ENCODE results near the gene HNRNPA3. TPM values are rescaled to one million over a fixed set of nuclear protein-coding genes. Genes with fewer than 3 reads are reported as not detected.
A peak's percentile ranks its signal among the peaks of the same experiment; 100 is the strongest.

Gene HNRNPA3
- total RNA-seq, 1 experiment from 2014 or later: 290 TPM

DNA sequence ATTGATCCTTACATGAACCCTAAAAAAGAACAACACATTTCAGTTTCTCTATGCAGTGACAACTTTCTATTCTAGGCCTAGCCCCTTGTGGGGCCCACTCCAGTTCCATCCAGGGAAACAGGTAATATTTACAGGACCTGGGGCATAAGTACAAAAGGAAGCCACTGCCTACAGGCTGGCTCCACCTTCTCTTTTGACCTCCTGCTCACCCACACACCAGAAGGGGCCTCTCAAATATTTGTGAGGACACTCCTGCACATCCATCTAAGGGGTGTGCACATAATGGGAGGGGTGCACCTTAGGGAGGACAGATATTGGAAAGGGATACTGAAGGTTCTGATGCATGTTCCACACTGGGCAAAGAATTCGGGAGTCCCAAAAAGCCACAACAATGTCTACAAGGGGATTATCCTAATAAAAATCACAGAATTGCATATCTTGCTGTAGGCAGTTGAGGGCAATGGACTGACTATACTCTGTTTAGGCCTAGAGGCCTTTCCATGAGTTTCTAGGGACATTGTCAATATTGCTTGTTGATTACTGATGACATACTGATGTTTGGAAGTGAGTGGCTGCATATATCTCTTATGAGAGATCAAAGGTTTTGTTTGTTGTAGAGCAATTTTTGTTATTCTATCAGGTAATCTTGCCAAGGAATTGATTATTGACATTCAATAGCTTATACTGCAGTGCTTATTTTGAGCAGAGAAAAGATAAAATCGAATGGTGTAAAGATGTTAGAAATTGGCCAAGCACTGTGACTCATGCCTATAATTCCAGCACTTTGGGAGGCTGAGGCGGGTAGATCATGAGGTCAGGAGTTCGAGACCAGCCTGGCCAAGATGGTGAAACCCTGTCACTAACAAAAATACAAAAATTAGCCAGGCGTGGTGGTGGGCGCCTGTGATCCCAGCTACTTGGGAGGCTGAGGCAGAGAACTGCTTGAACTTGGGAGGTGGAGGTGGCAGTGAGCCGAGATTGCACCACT is 23.8 kb upstream of the HNRNPA3 start:
- BruUV-seq (replicated peaks): no TSS peak
- peaks cover 23% of the 10 kb centered on the region for H3K4me1 ChIP-seq (replicated peaks; ENCODE audit: insufficient read depth)
- DNase-seq: no peak
- intact Hi-C loops (cut with micrococcal nuclease; ENCODE audit: unreplicated experiment): no loop called here
- TF ChIP-seq, protein P1, sequence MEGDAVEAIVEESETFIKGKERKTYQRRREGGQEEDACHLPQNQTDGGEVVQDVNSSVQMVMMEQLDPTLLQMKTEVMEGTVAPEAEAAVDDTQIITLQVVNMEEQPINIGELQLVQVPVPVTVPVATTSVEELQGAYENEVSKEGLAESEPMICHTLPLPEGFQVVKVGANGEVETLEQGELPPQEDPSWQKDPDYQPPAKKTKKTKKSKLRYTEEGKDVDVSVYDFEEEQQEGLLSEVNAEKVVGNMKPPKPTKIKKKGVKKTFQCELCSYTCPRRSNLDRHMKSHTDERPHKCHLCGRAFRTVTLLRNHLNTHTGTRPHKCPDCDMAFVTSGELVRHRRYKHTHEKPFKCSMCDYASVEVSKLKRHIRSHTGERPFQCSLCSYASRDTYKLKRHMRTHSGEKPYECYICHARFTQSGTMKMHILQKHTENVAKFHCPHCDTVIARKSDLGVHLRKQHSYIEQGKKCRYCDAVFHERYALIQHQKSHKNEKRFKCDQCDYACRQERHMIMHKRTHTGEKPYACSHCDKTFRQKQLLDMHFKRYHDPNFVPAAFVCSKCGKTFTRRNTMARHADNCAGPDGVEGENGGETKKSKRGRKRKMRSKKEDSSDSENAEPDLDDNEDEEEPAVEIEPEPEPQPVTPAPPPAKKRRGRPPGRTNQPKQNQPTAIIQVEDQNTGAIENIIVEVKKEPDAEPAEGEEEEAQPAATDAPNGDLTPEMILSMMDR (conservative IDR thresholded peaks at IDR 0.05): no peak
- TF ChIP-seq EZH2 (IDR thresholded peaks at IDR 0.05; ENCODE audit: low read depth): no peak
- no peaks in the 10 kb centered on the region for H3K9me3 ChIP-seq (ENCODE audit: insufficient read depth, low read depth)
- CTCF ChIA-PET: interaction anchor here (0.7 kb wide), 1 partner anchor 32 kb away, joined by 4 read pairs; no protein-coding TSS in a partner anchor
- H3K27me3 ChIP-seq (ENCODE audit: insufficient read depth, low read depth): no peaks in the 10 kb centered on the region
- no peaks in the 10 kb centered on the region for H4K20me1 ChIP-seq (ENCODE audit: insufficient read depth)
- POLR2A ChIA-PET (ENCODE audit: unreplicated experiment): interaction anchor here (0.7 kb wide), 1 partner anchor 77 kb away, joined by 4 read pairs; no protein-coding TSS in a partner anchor
- no peak overlapping the region for H3K4me3 ChIP-seq
- no peaks in the 10 kb centered on the region for H3K79me2 ChIP-seq (ENCODE audit: low read depth)
- peak overlapping the region; percentile 82; the same call in 1 of the 2 replicates for H2AFZ ChIP-seq
- peak overlapping the region; percentile 85 for H3K27ac ChIP-seq
- H3K36me3 ChIP-seq (ENCODE audit: low read depth): no peaks in the 10 kb centered on the region
- H3K9me2 ChIP-seq (ENCODE audit: insufficient read depth): no peaks in the 10 kb centered on the region; the same call in 1 of the 2 replicates
- peak overlapping the region; percentile 68 for H3K4me2 ChIP-seq
- H3F3A ChIP-seq (ENCODE audit: insufficient read depth, low read depth): peaks cover 18% of the 10 kb centered on the region; the same call in 1 of the 2 replicates

DNA sequence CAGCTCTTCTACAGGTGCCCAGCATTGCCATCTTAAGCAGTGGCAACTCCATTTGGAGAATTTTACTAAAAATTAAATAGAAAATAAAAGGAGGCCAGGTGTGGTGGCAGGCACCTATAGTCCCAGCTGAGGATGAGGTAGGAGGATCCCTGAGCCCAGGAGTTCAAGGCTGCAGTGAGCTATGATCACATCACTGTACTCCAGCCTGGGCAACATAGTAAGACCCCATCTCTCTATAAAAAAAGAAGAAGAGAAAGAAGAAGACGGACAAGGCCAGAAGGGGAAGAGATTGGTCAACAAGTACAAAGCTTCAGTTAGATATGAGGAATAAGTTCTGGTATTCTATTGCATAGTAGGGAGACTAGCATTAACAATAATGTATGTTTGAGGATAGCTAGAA is 21.7 kb upstream of the HNRNPA3 start:
- POLR2A ChIA-PET (ENCODE audit: unreplicated experiment): no interaction called here
- CTCF ChIA-PET: interaction anchor here (0.6 kb wide), 1 partner anchor 144 kb away, joined by 7 read pairs; no protein-coding TSS in a partner anchor
- Histone ChIP-seq H4K20me1 (ENCODE audit: insufficient read depth) (no peaks in the 10 kb centered on the region), H3K4me3 (no peak overlapping the region), H3K79me2 (ENCODE audit: low read depth) (no peaks in the 10 kb centered on the region), H3K27ac (no peak overlapping the region), H3K4me1 (replicated peaks; ENCODE audit: insufficient read depth) (peaks cover 23% of the 10 kb centered on the region), H3K4me2 (no peak overlapping the region), H2AFZ (no peak overlapping the region), H3F3A (ENCODE audit: insufficient read depth, low read depth) (peaks cover 18% of the 10 kb centered on the region; the same call in 1 of the 2 replicates), H3K9me3 (ENCODE audit: insufficient read depth, low read depth) (no peaks in the 10 kb centered on the region), H3K9me2 (ENCODE audit: insufficient read depth) (no peaks in the 10 kb centered on the region; the same call in 1 of the 2 replicates), H3K36me3 (ENCODE audit: low read depth) (no peaks in the 10 kb centered on the region), H3K27me3 (ENCODE audit: insufficient read depth, low read depth) (no peaks in the 10 kb centered on the region)
- intact Hi-C loops (cut with micrococcal nuclease; ENCODE audit: unreplicated experiment): no loop called here
- DNase-seq: no peak
- no TSS peak for BruUV-seq (replicated peaks)
- no peak for TF ChIP-seq EZH2 (IDR thresholded peaks at IDR 0.05; ENCODE audit: low read depth)
- TF ChIP-seq, protein P1 (conservative IDR thresholded peaks at IDR 0.05): no peak

DNA sequence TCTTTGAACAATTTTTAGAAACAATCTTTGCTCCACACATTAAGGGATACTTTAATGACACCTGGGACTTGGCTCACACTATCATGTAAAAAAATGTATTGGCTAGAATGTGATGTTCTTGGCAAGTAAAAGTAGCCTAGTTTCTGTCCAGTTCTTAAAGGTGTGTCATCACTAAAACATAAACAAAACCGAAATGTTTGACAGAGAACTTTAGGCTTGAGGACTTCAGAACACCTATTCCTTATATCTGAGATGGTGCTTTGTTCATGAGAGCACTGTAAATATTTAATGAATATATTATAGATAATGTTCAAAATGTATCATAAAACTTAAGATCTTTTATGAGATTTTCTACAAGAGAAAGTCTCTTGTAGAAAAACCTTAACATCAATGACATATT is 19.8 kb upstream of the HNRNPA3 start:
- no TSS peak for BruUV-seq (replicated peaks)
- no peaks in the 10 kb centered on the region for H4K20me1 ChIP-seq (ENCODE audit: insufficient read depth)
- H3K27me3 ChIP-seq (ENCODE audit: insufficient read depth, low read depth): no peaks in the 10 kb centered on the region
- no peak overlapping the region for H3K4me3 ChIP-seq
- H3K79me2 ChIP-seq (ENCODE audit: low read depth): no peaks in the 10 kb centered on the region
- peaks cover 12% of the 10 kb centered on the region for H3K4me1 ChIP-seq (replicated peaks; ENCODE audit: insufficient read depth)
- H3K36me3 ChIP-seq (ENCODE audit: low read depth): no peaks in the 10 kb centered on the region
- no peak overlapping the region for H3K4me2 ChIP-seq
- peaks cover 7% of the 10 kb centered on the region; the same call in 1 of the 2 replicates for H3F3A ChIP-seq (ENCODE audit: insufficient read depth, low read depth)
- TF ChIP-seq EZH2 (IDR thresholded peaks at IDR 0.05; ENCODE audit: low read depth): no peak
- TF ChIP-seq, protein P1 (conservative IDR thresholded peaks at IDR 0.05): no peak
- DNase-seq: no peak
- ChIA-PET POLR2A (ENCODE audit: unreplicated experiment) (no interaction called here), CTCF (no interaction called here)
- no peak overlapping the region for H2AFZ ChIP-seq
- no peak overlapping the region for H3K27ac ChIP-seq
- H3K9me3 ChIP-seq (ENCODE audit: insufficient read depth, low read depth): no peaks in the 10 kb centered on the region
- intact Hi-C loops (cut with micrococcal nuclease; ENCODE audit: unreplicated experiment): no loop called here
- no peaks in the 10 kb centered on the region; the same call in 1 of the 2 replicates for H3K9me2 ChIP-seq (ENCODE audit: insufficient read depth)

Measured in PC-9 (cell line).